C4-2B (cell line): ENCODE data around the gene RNASE3.

ENCODE experiments used
- ZFX ChIP-seq: fragments of 450-650 bp; IDR thresholded peaks from 2 replicates; pipeline ENCODE4 v1.6.1; 2017
- TF ChIP-seq, protein P1 (sequence below): fragments of 450-650 bp; conservative IDR thresholded peaks from 2 replicates; pipeline ENCODE4 v1.5.1; 2017; ENCODE audit warnings: mild to moderate bottlenecking

DNA sequence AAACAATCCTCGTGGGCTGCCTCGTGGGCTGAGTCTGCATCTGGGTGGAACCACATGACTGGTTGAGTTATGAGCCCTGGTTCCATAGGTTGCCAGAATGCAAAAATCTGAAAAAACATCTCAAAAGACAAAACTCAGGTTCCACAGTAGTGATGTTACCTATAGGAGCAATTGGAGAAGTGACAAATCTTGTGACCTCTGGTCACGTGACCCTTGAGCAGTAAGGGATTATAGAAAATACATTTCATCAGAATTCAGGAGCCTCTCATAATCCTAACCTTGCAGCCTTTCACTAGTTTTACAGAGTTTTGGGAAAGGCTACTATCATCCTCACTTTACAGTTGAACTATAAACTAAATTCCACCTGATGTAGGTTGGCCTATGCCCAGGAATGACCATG, 12.5 kb upstream of the RNASE3 start:
- TF ChIP-seq, protein P1, sequence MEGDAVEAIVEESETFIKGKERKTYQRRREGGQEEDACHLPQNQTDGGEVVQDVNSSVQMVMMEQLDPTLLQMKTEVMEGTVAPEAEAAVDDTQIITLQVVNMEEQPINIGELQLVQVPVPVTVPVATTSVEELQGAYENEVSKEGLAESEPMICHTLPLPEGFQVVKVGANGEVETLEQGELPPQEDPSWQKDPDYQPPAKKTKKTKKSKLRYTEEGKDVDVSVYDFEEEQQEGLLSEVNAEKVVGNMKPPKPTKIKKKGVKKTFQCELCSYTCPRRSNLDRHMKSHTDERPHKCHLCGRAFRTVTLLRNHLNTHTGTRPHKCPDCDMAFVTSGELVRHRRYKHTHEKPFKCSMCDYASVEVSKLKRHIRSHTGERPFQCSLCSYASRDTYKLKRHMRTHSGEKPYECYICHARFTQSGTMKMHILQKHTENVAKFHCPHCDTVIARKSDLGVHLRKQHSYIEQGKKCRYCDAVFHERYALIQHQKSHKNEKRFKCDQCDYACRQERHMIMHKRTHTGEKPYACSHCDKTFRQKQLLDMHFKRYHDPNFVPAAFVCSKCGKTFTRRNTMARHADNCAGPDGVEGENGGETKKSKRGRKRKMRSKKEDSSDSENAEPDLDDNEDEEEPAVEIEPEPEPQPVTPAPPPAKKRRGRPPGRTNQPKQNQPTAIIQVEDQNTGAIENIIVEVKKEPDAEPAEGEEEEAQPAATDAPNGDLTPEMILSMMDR: no peak
- TF ChIP-seq ZFX: no peak
